ENCODE results near the gene ALX3. TPM values are rescaled to one million over a fixed set of nuclear protein-coding genes. Genes with fewer than 3 reads are reported as not detected.

Gene ALX3
- total RNA-seq, 1 donor from 2014 or later = 2.8 TPM

- peak; percentile 89 for TF ChIP-seq CTCF (IDR thresholded peaks at IDR 0.05; ENCODE audit: unreplicated experiment)
- Mint-ChIP-seq H3K27ac (no peak overlapping the region), H3K27me3 (peaks cover 76% of the 10 kb centered on the region)
Observed at GRCh38 chr1:110106013-110106941, 35.8 kb upstream of the ALX3 start.

GRCh38 chr1:110102081-110102480, 31.6 kb upstream of the ALX3 start:
- no peaks in the 10 kb centered on the region for H3K9me3 Mint-ChIP-seq (ENCODE audit: low read depth)
- no peak for TF ChIP-seq CTCF (IDR thresholded peaks at IDR 0.05; ENCODE audit: unreplicated experiment)
- DNase-seq (ENCODE audit: low spot score, unreplicated experiment) = no peak
- peak overlapping the region; percentile 16 for H3K27ac Mint-ChIP-seq
- H3K36me3 Mint-ChIP-seq (ENCODE audit: insufficient read depth) = no peaks in the 10 kb centered on the region
- peaks cover 68% of the 10 kb centered on the region for H3K27me3 Mint-ChIP-seq
- no peak overlapping the region for H3K4me3 Mint-ChIP-seq (ENCODE audit: low read depth)
- H3K4me1 Mint-ChIP-seq (ENCODE audit: low read depth) = peaks cover 2% of the 10 kb centered on the region

More at GRCh38 chr1:110106013-110106941, 35.8 kb upstream of the ALX3 start:
- peak; percentile 72 for DNase-seq (ENCODE audit: low spot score, unreplicated experiment)
- Mint-ChIP-seq H3K4me3 (ENCODE audit: low read depth) (no peak overlapping the region), H3K9me3 (ENCODE audit: low read depth) (no peaks in the 10 kb centered on the region), H3K36me3 (ENCODE audit: insufficient read depth) (no peaks in the 10 kb centered on the region), H3K4me1 (ENCODE audit: low read depth) (no peaks in the 10 kb centered on the region)

GRCh38 chr1:110100335-110100734, 29.9 kb upstream of the ALX3 start:
- Mint-ChIP-seq H3K9me3 (ENCODE audit: low read depth) (no peaks in the 10 kb centered on the region), H3K27me3 (peaks cover 77% of the 10 kb centered on the region), H3K36me3 (ENCODE audit: insufficient read depth) (no peaks in the 10 kb centered on the region), H3K27ac (no peak overlapping the region), H3K4me3 (ENCODE audit: low read depth) (no peak overlapping the region), H3K4me1 (ENCODE audit: low read depth) (peaks cover 2% of the 10 kb centered on the region)
- no peak for DNase-seq (ENCODE audit: low spot score, unreplicated experiment)
- TF ChIP-seq CTCF (IDR thresholded peaks at IDR 0.05; ENCODE audit: unreplicated experiment) = no peak

GRCh38 chr1:110098222-110099026, 28.0 kb upstream of the ALX3 start:
- H3K4me3 Mint-ChIP-seq (ENCODE audit: low read depth) = no peak overlapping the region
- H3K4me1 Mint-ChIP-seq (ENCODE audit: low read depth) = peaks cover 2% of the 10 kb centered on the region
- H3K27me3 Mint-ChIP-seq = peaks cover 74% of the 10 kb centered on the region
- no peak for TF ChIP-seq CTCF (IDR thresholded peaks at IDR 0.05; ENCODE audit: unreplicated experiment)
- H3K9me3 Mint-ChIP-seq (ENCODE audit: low read depth) = no peaks in the 10 kb centered on the region
- no peak overlapping the region for H3K27ac Mint-ChIP-seq
- H3K36me3 Mint-ChIP-seq (ENCODE audit: insufficient read depth) = no peaks in the 10 kb centered on the region
- no peak for DNase-seq (ENCODE audit: low spot score, unreplicated experiment)

GRCh38 chr1:110097507-110098221, 27.2 kb upstream of the ALX3 start:
- H3K4me3 Mint-ChIP-seq (ENCODE audit: low read depth) = no peak overlapping the region
- no peaks in the 10 kb centered on the region for H3K9me3 Mint-ChIP-seq (ENCODE audit: low read depth)
- H3K27ac Mint-ChIP-seq = no peak overlapping the region
- no peak for DNase-seq (ENCODE audit: low spot score, unreplicated experiment)
- no peaks in the 10 kb centered on the region for H3K36me3 Mint-ChIP-seq (ENCODE audit: insufficient read depth)
- H3K27me3 Mint-ChIP-seq = peaks cover 76% of the 10 kb centered on the region
- peaks cover 2% of the 10 kb centered on the region for H3K4me1 Mint-ChIP-seq (ENCODE audit: low read depth)
- no peak for TF ChIP-seq CTCF (IDR thresholded peaks at IDR 0.05; ENCODE audit: unreplicated experiment)
